Measurements from ENCODE around the gene ADK. TPM values are rescaled to one million over a fixed set of nuclear protein-coding genes. Genes with fewer than 3 reads are reported as not detected.

Gene ADK
- total RNA-seq = 38.1 and 46.5 TPM in 2 replicates
- polyA plus RNA-seq = 7.6 and 11.7 TPM in 2 replicates
- polyA plus RNA-seq (2011; cell fraction: cytosol; rRNA removed) = 20.8 and 22.6 TPM in 2 replicates
- polyA plus RNA-seq (2011; cell fraction: nucleus; rRNA removed) = 11.0 and 15.0 TPM in 2 replicates
- polyA plus RNA-seq (2012) = 44.7 and 51.9 TPM in 2 replicates
- polyA minus RNA-seq = 8.9 and 13.5 TPM in 2 replicates
- 22.1 TPM for polyA minus RNA-seq (2011; cell fraction: cytosol; rRNA and poly(A)+ RNA removed)
- polyA minus RNA-seq (2011; cell fraction: nucleus; rRNA and poly(A)+ RNA removed) = 24.8 and 32.1 TPM in 2 replicates
- percentile 88 among the genes with signal in this experiment for Bru-seq, nascent RNA
- BruChase-seq, experiment 1, labeled RNA remaining after a 6-hour chase = percentile 57 among the genes with signal in this experiment
- percentile 63 among the genes with signal in this experiment for BruChase-seq, experiment 2, labeled RNA remaining after a 2-hour chase
- long read RNA-seq, transcript ADK-201 (11 exons, 1,169 nt) = minor isoform, 38 of 181 reads
- long read RNA-seq, transcript ADK-202 (11 exons, 2,083 nt) = major isoform, 86 of 181 reads
- long read RNA-seq, partial matches to known transcripts = 11 of 181 reads
- long read RNA-seq, other reads (novel, unspliced or antisense) = 44 of 181 reads

DNA sequence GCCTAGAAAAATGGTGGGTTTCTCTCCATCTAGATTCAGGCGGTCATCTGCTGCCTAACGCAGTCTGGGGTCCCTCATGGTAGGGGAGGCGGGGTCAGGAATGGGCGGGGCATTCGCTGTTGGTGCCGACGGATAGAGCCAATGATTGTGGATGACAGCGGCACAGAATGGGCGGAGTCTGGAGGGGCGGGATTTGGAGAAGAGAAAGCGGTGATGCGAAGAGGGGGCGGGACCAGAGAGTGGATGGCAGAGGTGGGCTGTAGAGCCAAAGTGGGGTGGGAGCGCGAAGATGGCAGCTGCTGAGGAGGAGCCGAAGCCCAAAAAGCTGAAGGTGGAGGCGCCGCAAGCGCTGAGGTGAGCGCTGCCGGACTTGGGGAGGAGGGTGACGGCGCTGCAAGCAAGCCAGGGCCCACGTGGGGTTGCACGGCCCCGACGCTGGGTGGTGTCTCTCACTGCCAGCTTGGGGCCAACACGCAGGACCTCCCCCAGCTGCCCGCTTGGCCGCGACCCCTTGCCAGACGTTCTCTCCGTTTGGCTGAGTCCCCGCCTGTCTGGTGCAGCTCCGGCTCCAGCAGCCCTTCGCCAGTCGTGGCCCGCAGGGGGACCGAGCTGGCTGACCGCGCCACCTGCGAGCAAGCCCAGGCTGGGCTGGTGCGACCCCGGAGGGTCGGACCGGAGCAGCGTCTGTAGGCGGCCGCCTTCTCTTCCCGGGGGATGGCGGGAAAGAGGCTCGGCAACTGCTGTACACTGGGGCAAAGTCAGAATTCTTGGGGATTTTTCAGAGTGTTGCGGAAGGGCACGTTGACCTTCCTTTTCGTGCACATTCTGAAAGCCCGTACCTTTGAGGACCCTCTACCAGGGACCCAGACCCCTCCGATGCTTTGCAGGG lies at the start of gene ADK:
Gene ADK (plus strand): TSS at position 232 of the 889 bp plus-strand sequence. CDS start 58 bp downstream, at position 290.
- CTCF ChIA-PET = interaction anchor here (0.5 to 2.6 kb wide), 11 partner anchors 14 to 947 kb away, joined by 3 to 31 read pairs (median 5); no protein-coding TSS in a partner anchor
- BruUV-seq (replicated peaks) = no TSS peak

More for the DNA sequence above, at the start of gene ADK:
- TF ChIP-seq, protein P1, sequence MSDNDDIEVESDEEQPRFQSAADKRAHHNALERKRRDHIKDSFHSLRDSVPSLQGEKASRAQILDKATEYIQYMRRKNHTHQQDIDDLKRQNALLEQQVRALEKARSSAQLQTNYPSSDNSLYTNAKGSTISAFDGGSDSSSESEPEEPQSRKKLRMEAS (IDR thresholded peaks at IDR 0.05; ENCODE audit: insufficient read depth, insufficient read length) = peak; percentile 71
- TF ChIP-seq FOS (IDR thresholded peaks at IDR 0.05; ENCODE audit: borderline replicate concordance, insufficient read depth, low read length) = no peak
- peak; percentile 19 for TF ChIP-seq MYC (IDR thresholded peaks at IDR 0.05; ENCODE audit: low read depth, low read length)
- TF ChIP-seq, protein P2, sequence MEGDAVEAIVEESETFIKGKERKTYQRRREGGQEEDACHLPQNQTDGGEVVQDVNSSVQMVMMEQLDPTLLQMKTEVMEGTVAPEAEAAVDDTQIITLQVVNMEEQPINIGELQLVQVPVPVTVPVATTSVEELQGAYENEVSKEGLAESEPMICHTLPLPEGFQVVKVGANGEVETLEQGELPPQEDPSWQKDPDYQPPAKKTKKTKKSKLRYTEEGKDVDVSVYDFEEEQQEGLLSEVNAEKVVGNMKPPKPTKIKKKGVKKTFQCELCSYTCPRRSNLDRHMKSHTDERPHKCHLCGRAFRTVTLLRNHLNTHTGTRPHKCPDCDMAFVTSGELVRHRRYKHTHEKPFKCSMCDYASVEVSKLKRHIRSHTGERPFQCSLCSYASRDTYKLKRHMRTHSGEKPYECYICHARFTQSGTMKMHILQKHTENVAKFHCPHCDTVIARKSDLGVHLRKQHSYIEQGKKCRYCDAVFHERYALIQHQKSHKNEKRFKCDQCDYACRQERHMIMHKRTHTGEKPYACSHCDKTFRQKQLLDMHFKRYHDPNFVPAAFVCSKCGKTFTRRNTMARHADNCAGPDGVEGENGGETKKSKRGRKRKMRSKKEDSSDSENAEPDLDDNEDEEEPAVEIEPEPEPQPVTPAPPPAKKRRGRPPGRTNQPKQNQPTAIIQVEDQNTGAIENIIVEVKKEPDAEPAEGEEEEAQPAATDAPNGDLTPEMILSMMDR (IDR thresholded peaks at IDR 0.05; ENCODE audit: extremely low read depth in 1 of 2, insufficient read depth in 1 of 2, low read depth in 1 of 2, low read length in 2 of 2) = peak in 1 of 2 donors; percentile 18
- peak; percentile 36 for TF ChIP-seq GATA2 (IDR thresholded peaks at IDR 0.05; ENCODE audit: insufficient read depth, insufficient read length, low read depth, low read length)
- peak; percentile 48 for TF ChIP-seq POLR2AphosphoS5 (IDR thresholded peaks at IDR 0.05; ENCODE audit: insufficient read depth, low read depth, low read length)
- TF ChIP-seq POLR2A (IDR thresholded peaks at IDR 0.05; ENCODE audit: low read depth, low read length) = peak; percentile 82
- TF ChIP-seq JUN (IDR thresholded peaks at IDR 0.05; ENCODE audit: borderline replicate concordance, insufficient read depth, insufficient read length, low read depth) = no peak
- TF ChIP-seq EZH2 (IDR thresholded peaks at IDR 0.05; ENCODE audit: borderline replicate concordance, low read depth, low read length, severe bottlenecking) = no peak
- FAIRE-seq (peak; percentile 98), DNase-seq (ENCODE audit: low read depth, low spot score) (peak; percentile 99)
- POLR2A ChIA-PET = interaction anchor here (0.6 to 1.8 kb wide), 6 partner anchors 12 to 85 kb away, joined by 3 to 8 read pairs (median 3); no protein-coding TSS in a partner anchor
- H3K4me1 ChIP-seq (ENCODE audit: control insufficient read depth, extremely low read depth, insufficient read depth, low read length) = peaks cover 13% of the 10 kb centered on the region
- intact Hi-C loops (cut with micrococcal nuclease) (loop anchor here (1.0 to 10.0 kb wide), 5 partner anchors 25 to 1081 kb away; partner anchors contain the start of gene SAMD8), dilution Hi-C loops (cut with MboI; ENCODE audit: extremely low pct_ligation_motif_present, low sequenced_read_pairs) (no loop called here)
- H3K36me3 ChIP-seq (ENCODE audit: control insufficient read depth in 2 of 2, extremely low read depth in 1 of 2, insufficient read depth in 2 of 2, low read length in 2 of 2) = peaks cover 0 to 4% of the 10 kb centered on the region in 2 experiments
- H3K9ac ChIP-seq (replicated peaks; ENCODE audit: extremely low read depth, insufficient read depth, low read length) = peak within 1 kb of the TSS; percentile 97
- H3K4me3 ChIP-seq (replicated peaks in 1 of 3; ENCODE audit: insufficient read depth in 1 of 3, low read depth in 1 of 3, low read length in 3 of 3) = peak within 1 kb of the TSS; percentile 82 to 96 (median 87)
- peak within 1 kb of the TSS; percentile 93 for H2AFZ ChIP-seq (ENCODE audit: low read depth, low read length)
- H3K9me3 ChIP-seq (replicated peaks; ENCODE audit: control insufficient read depth, insufficient read depth, low read length) = no peaks in the 10 kb centered on the region
- H3K27me3 ChIP-seq (ENCODE audit: control insufficient read depth in 2 of 2, insufficient read depth in 2 of 2, low read length in 2 of 2) = no peaks in the 10 kb centered on the region
- peaks cover 49% of the 10 kb centered on the region for H3K79me2 ChIP-seq (ENCODE audit: control insufficient read depth, insufficient read depth, low read length)
- H3K9me1 ChIP-seq (replicated peaks; ENCODE audit: control insufficient read depth, extremely low read depth, insufficient read depth, low read length) = no peaks in the 10 kb centered on the region
- H3K27ac ChIP-seq (ENCODE audit: insufficient read depth, low read depth, low read length) = peak within 1 kb of the TSS; percentile 93
- peak within 1 kb of the TSS; percentile 81 for H3K4me2 ChIP-seq (ENCODE audit: insufficient read depth, low read length)
- H4K20me1 ChIP-seq (replicated peaks; ENCODE audit: control insufficient read depth, extremely low read depth, insufficient read depth, low read length) = no peaks in the 10 kb centered on the region

Data from endothelial cell of umbilical vein (primary cell).